HepG2 (cell line): ENCODE data around the gene RNU6-1. TPM values are rescaled to one million over a fixed set of nuclear protein-coding genes. Genes with fewer than 3 reads are reported as not detected.

Source experiments
- FOXK2 ChIP-seq: fragments of 450-650 bp; IDR thresholded peaks from 2 replicates; pipeline ENCODE4 v1.6.1; 2016
- KDM2A ChIP-seq: sonication (generic); formaldehyde crosslinking; IDR thresholded peaks from 2 replicates; pipeline ENCODE4 v1.4.0; 2020; ENCODE audit warnings: low read depth, missing genetic modification reagents, borderline replicate concordance
- KLF12 ChIP-seq: sonication (generic); formaldehyde crosslinking; IDR thresholded peaks from 2 replicates; pipeline ENCODE4 v1.4.0; 2020; ENCODE audit warnings: missing genetic modification reagents, borderline replicate concordance
- KLF6 ChIP-seq: IDR thresholded peaks from 2 replicates; pipeline ENCODE4 v1.8.0; 2016; ENCODE audit warnings: missing biosample characterization, missing genetic modification reagents
- MAZ ChIP-seq, 2 experiments: sonication (generic) in 1 of 2; formaldehyde crosslinking in 1 of 2; IDR thresholded peaks; 2 replicates each; pipeline versions ENCODE4 v1.5.0 to v1.6.1; 2012 to 2020; ENCODE audit warnings: low read depth in 2 of 2, mild to moderate bottlenecking in 2 of 2, borderline replicate concordance in 1 of 2, improper control_type of control experiment in 1 of 2, low read length in 1 of 2, missing genetic modification reagents in 1 of 2, moderate library complexity in 1 of 2
- MIER2 ChIP-seq: IDR thresholded peaks from 2 replicates; pipeline ENCODE4 v1.6.1; 2016; ENCODE audit warnings: missing biosample characterization, missing genetic modification reagents
- NFYC ChIP-seq: IDR thresholded peaks from 2 replicates; pipeline ENCODE4 v1.6.1; 2016; ENCODE audit warnings: missing genetic modification reagents, missing compliant biosample characterization
- SAP130 ChIP-seq: IDR thresholded peaks from 2 replicates; pipeline ENCODE4 v1.6.1; 2016; ENCODE audit warnings: low read depth
- SPEN ChIP-seq: sonication (generic); formaldehyde crosslinking; IDR thresholded peaks from 2 replicates; pipeline ENCODE4 v1.5.1; 2020; ENCODE audit warnings: low read depth, mild to moderate bottlenecking, missing genetic modification reagents
- THAP11 ChIP-seq: IDR thresholded peaks from 2 replicates; pipeline ENCODE4 v1.6.1; 2016; ENCODE audit warnings: missing biosample characterization, missing genetic modification reagents
- TP53 ChIP-seq: sonication (generic); formaldehyde crosslinking; conservative IDR thresholded peaks from 2 replicates; pipeline ENCODE4 v1.4.0; 2020; ENCODE audit warnings: missing genetic modification reagents
- ZBTB21 ChIP-seq: sonication (generic); formaldehyde crosslinking; IDR thresholded peaks from 2 replicates; pipeline ENCODE4 v1.4.0; 2020; ENCODE audit warnings: missing genetic modification reagents
- ZKSCAN1 ChIP-seq: fragments of 150-350 bp; IDR thresholded peaks from 2 replicates; pipeline ENCODE4 v1.6.1; 2014; ENCODE audit warnings: low read length
- ZNF121 ChIP-seq: sonication (generic); formaldehyde crosslinking; IDR thresholded peaks from 2 replicates; pipeline ENCODE4 v1.5.0; 2020; ENCODE audit warnings: mild to moderate bottlenecking, missing genetic modification reagents
- ZZZ3 ChIP-seq: sonication (generic); formaldehyde crosslinking; IDR thresholded peaks from 2 replicates; pipeline ENCODE4 v1.4.0; 2020; ENCODE audit warnings: missing genetic modification reagents, mild to moderate bottlenecking, borderline replicate concordance
- polyA plus RNA-seq, 8 experiments: library from polyadenylated mRNA; depleted of rRNA in 3 of 8; stranded (reverse) in 7 of 8; unstranded in 1 of 8; fragments of >200 nt; fragmentation: Illumina TruSeq in 4 of 8; extraction: Trizol in 4 of 8; gene quantifications; 2 replicates each; pipeline versions ENCODE4 v1.2.1 to v1.2.3, GENCODE V29; 2011 to 2016; ENCODE audit warnings: low read depth in 4 of 8, missing spikeins in 1 of 8, mixed read lengths in 1 of 8; ENCODE audit not compliant: insufficient read depth in 1 of 8
- total RNA-seq, 5 experiments: library from RNA; depleted of rRNA; stranded (reverse); fragments of >200 nt; fragmentation: Illumina TruSeq; extraction: Trizol; gene quantifications; 2 replicates each; pipeline ENCODE4 v1.2.3, GENCODE V29; 2016; ENCODE audit warnings: low read depth in 1 of 5
- TF ChIP-seq, protein P1 (sequence below): sonication (generic); formaldehyde crosslinking; IDR thresholded peaks from 2 replicates; pipeline ENCODE4 v1.4.0; 2020; ENCODE audit warnings: missing genetic modification reagents
- TF ChIP-seq, protein P2 (sequence below): sonication (generic); formaldehyde crosslinking; IDR thresholded peaks from 2 replicates; pipeline ENCODE4 v1.5.0; 2020; ENCODE audit warnings: missing genetic modification reagents
- TF ChIP-seq, protein P3 (sequence below), 2 experiments: IDR thresholded peaks; 2 replicates each; pipeline ENCODE4 v1.6.1; 2011 to 2012; ENCODE audit warnings: low read length in 2 of 2, borderline replicate concordance in 1 of 2, low read depth in 1 of 2, mild to moderate bottlenecking in 1 of 2, moderate library complexity in 1 of 2
- TF ChIP-seq, protein P4 (sequence below): sonication (generic); formaldehyde crosslinking; IDR thresholded peaks from 2 replicates; pipeline ENCODE4 v1.4.0; 2020; ENCODE audit warnings: mild to moderate bottlenecking, missing genetic modification reagents, borderline replicate concordance

RNU6-1 gene
- total and polyA plus RNA-seq, 2 of the 13 experiments (the other 11 are each of a cell fraction or from before 2014, with no cell fraction given), result under 0.01 TPM; not detected in 1

DNA sequence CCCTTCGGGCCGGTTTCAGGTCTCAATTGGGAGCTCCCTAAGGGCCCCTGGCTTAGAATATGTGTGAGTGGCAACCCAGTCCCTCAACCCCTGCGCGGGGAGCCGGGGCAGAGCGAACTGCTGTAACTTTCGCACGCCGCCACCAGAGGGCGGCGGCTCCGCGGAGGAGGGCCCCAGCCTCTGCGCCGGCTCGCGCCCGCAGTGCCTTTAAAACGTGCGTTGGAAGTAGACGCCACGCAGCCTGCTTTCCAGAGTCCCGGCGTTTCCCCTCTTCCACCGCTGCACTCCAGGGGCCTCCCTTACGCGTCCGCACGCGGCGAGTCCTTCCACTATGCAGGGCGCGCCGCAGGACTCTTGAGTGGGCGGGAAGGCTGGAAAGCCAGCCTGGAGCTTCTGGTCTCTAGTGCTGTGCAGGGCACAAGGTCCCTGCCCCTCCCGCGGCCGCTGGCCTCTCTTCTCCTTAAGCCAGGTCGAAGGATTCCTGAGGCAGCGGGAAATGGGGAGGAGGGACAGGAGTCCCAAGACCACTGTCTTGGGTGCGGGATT, 23.7 kb upstream of the RNU6-1 start (continued):
- TF ChIP-seq KLF6 (CRISPR knock-in tag) (0 out of 2 replicates have a peak, but pooled peaks have one; percentile 29), SAP130 (CRISPR knock-in tag) (peak; percentile 58), ZZZ3 (CRISPR knock-in tag) (no peak), THAP11 (CRISPR knock-in tag) (0 out of 2 replicates have a peak, but pooled peaks have one; percentile 35), MIER2 (CRISPR knock-in tag) (no peak; the same call in 1 of the 2 replicates), FOXK2 (no peak), NFYC (no peak), ZNF121 (CRISPR knock-in tag) (no peak), KLF12 (peak; percentile 76; the same call in 1 of the 2 replicates), ZKSCAN1 (no peak), TP53 (CRISPR knock-in tag) (0 out of 2 replicates have a peak, but pooled peaks have one; percentile 79), KDM2A (peak; percentile 92), MAZ (IDR thresholded peaks at IDR 0.05; ENCODE audit: borderline replicate concordance, low read depth, low read length) (0 out of 2 replicates have a peak, but pooled peaks have one; percentile 46), MAZ (CRISPR knock-in tag; IDR thresholded peaks at IDR 0.05; ENCODE audit: low read depth) (peak; percentile 54; the same call in 1 of the 2 replicates), ZBTB21 (CRISPR knock-in tag) (no peak), SPEN (peak; percentile 80)
- TF ChIP-seq, protein P1, sequence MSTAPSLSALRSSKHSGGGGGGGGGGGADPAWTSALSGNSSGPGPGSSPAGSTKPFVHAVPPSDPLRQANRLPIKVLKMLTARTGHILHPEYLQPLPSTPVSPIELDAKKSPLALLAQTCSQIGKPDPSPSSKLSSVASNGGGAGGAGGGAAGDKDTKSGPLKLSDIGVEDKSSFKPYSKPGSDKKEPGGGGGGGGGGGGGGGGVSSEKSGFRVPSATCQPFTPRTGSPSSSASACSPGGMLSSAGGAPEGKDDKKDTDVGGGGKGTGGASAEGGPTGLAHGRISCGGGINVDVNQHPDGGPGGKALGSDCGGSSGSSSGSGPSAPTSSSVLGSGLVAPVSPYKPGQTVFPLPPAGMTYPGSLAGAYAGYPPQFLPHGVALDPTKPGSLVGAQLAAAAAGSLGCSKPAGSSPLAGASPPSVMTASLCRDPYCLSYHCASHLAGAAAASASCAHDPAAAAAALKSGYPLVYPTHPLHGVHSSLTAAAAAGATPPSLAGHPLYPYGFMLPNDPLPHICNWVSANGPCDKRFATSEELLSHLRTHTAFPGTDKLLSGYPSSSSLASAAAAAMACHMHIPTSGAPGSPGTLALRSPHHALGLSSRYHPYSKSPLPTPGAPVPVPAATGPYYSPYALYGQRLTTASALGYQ (CRISPR knock-in tag), result peak; percentile 69
- TF ChIP-seq, protein P2, sequence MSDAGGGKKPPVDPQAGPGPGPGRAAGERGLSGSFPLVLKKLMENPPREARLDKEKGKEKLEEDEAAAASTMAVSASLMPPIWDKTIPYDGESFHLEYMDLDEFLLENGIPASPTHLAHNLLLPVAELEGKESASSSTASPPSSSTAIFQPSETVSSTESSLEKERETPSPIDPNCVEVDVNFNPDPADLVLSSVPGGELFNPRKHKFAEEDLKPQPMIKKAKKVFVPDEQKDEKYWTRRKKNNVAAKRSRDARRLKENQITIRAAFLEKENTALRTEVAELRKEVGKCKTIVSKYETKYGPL (CRISPR knock-in tag), result 0 out of 2 replicates have a peak, but pooled peaks have one; percentile 43
- TF ChIP-seq, protein P3, sequence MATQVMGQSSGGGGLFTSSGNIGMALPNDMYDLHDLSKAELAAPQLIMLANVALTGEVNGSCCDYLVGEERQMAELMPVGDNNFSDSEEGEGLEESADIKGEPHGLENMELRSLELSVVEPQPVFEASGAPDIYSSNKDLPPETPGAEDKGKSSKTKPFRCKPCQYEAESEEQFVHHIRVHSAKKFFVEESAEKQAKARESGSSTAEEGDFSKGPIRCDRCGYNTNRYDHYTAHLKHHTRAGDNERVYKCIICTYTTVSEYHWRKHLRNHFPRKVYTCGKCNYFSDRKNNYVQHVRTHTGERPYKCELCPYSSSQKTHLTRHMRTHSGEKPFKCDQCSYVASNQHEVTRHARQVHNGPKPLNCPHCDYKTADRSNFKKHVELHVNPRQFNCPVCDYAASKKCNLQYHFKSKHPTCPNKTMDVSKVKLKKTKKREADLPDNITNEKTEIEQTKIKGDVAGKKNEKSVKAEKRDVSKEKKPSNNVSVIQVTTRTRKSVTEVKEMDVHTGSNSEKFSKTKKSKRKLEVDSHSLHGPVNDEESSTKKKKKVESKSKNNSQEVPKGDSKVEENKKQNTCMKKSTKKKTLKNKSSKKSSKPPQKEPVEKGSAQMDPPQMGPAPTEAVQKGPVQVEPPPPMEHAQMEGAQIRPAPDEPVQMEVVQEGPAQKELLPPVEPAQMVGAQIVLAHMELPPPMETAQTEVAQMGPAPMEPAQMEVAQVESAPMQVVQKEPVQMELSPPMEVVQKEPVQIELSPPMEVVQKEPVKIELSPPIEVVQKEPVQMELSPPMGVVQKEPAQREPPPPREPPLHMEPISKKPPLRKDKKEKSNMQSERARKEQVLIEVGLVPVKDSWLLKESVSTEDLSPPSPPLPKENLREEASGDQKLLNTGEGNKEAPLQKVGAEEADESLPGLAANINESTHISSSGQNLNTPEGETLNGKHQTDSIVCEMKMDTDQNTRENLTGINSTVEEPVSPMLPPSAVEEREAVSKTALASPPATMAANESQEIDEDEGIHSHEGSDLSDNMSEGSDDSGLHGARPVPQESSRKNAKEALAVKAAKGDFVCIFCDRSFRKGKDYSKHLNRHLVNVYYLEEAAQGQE (IDR thresholded peaks at IDR 0.05; ENCODE audit: borderline replicate concordance in 1 of 2, low read depth in 1 of 2, low read length in 2 of 2), result no peak
- TF ChIP-seq, protein P4, sequence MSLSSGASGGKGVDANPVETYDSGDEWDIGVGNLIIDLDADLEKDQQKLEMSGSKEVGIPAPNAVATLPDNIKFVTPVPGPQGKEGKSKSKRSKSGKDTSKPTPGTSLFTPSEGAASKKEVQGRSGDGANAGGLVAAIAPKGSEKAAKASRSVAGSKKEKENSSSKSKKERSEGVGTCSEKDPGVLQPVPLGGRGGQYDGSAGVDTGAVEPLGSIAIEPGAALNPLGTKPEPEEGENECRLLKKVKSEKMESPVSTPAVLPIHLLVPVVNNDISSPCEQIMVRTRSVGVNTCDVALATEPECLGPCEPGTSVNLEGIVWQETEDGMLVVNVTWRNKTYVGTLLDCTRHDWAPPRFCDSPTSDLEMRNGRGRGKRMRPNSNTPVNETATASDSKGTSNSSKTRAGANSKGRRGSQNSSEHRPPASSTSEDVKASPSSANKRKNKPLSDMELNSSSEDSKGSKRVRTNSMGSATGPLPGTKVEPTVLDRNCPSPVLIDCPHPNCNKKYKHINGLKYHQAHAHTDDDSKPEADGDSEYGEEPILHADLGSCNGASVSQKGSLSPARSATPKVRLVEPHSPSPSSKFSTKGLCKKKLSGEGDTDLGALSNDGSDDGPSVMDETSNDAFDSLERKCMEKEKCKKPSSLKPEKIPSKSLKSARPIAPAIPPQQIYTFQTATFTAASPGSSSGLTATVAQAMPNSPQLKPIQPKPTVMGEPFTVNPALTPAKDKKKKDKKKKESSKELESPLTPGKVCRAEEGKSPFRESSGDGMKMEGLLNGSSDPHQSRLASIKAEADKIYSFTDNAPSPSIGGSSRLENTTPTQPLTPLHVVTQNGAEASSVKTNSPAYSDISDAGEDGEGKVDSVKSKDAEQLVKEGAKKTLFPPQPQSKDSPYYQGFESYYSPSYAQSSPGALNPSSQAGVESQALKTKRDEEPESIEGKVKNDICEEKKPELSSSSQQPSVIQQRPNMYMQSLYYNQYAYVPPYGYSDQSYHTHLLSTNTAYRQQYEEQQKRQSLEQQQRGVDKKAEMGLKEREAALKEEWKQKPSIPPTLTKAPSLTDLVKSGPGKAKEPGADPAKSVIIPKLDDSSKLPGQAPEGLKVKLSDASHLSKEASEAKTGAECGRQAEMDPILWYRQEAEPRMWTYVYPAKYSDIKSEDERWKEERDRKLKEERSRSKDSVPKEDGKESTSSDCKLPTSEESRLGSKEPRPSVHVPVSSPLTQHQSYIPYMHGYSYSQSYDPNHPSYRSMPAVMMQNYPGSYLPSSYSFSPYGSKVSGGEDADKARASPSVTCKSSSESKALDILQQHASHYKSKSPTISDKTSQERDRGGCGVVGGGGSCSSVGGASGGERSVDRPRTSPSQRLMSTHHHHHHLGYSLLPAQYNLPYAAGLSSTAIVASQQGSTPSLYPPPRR (CRISPR knock-in tag), result peak; percentile 33; the same call in 1 of the 2 replicates
